ENCODE results near the gene MYBPH. TPM values are rescaled to one million over a fixed set of nuclear protein-coding genes. Genes with fewer than 3 reads are reported as not detected.

Gene MYBPH
- polyA plus RNA-seq, 4 donors = 0.17 to 0.47 (median 0.29) TPM

DNA sequence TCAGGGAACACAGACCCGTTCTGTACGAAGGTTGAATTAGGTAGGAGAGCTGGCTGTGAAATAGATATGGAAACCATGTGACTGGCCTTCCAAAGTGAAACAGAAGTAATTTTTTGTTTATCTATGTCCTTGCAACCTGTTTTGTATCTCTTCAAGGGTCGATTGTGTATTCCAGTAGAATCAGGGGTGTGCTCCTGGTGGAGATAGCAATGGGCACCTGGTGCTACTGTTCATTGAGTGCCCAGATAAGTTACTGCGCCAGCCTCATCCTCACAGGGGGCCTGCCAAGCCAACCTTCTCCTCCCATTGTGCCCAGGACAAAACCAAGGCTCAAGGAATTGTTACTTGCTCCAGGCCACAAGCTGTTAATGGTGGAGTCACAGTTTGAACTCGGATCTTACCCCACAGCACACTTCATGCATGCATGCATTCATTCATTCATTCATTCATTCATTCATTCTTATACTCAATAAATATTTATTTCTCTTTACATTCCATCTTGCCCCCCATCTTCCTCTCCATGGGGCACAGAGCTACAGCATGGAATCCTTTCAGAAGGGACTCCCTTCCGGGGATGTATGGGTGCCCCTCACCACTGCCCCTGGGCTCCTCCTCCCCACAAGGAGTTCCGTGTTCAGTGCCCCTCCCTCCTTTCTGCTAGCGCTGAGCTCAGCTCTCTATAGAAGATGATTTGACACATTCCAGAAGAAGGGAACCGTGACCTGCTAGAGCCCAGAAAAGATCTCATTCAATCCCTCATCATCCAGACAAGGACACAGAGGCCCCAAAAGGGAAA lies 24.1 kb downstream of the MYBPH start:
- DNase-seq (ENCODE audit: low read depth in 4 of 4, low spot score in 2 of 4) = no peak

- DNase-seq (ENCODE audit: low read depth in 4 of 4, low spot score in 2 of 4) = no peak
These were observed 24.9 kb downstream of the MYBPH start for GRCh38 chr1:203150511-203151297.

DNA sequence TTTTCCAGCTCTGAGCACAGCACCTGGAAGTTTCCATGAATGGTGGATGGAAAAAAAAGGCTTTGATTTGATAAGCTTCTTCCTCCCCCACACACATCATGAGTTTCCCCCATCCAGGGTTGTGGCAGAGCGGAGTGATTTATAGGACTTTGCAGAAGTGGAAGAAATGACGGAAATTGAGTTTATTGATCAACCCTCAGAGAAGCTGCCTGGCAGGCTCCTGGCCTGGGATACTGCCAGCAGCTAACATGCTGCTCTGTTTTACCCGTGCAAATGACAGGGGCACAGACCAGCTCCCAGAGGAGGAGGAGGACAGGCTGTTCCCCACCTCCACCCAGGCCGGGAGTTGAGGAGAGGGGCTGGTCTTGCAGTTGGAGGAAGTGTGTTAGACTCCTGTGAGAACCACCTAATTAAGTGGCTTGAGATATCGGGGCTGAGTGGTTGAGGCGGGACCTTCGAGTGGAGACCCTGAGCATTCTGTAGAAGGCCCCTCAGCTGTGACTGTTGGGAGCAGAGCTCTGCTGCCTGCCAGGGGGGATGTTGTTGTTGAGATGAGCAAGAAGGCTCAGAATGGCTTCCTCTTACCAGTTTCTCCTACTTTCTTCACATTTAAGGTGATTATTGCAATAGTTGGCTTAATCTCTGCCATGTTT lies 26.3 kb downstream of the MYBPH start:
- DNase-seq (ENCODE audit: low read depth in 4 of 4, low spot score in 2 of 4) = no peak

- no peak for DNase-seq (ENCODE audit: low read depth in 4 of 4, low spot score in 2 of 4)
These were observed 27.0 kb downstream of the MYBPH start for GRCh38 chr1:203148579-203148978.

- DNase-seq (ENCODE audit: low read depth in 4 of 4, low spot score in 2 of 4) = no peak
These were observed 27.5 kb downstream of the MYBPH start for GRCh38 chr1:203148127-203148526.

GRCh38 chr1:203147376-203147775 lies 28.2 kb downstream of the MYBPH start:
- no peak for DNase-seq (ENCODE audit: low read depth in 4 of 4, low spot score in 2 of 4)

GRCh38 chr1:203146537-203146936 lies 29.1 kb downstream of the MYBPH start:
- DNase-seq (ENCODE audit: low read depth in 4 of 4, low spot score in 2 of 4) = no peak

DNA sequence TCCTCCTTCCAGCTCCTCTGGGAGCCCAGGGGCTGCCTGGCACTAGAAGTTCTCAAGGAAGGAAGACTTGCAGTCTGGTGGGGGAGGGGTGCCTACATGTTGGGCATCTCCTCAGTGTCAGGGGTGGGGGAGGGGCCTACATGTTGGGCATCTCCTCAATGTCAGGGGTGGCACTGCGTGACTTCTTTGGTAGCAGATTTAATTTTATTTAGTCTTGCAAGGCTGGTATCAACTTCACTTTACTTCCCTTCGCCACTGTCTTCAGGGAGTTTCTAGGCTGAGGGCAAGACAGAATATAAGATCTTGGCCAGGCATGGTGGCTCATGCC lies 29.6 kb downstream of the MYBPH start:
- DNase-seq (ENCODE audit: low read depth in 4 of 4, low spot score in 2 of 4) = no peak

DNA sequence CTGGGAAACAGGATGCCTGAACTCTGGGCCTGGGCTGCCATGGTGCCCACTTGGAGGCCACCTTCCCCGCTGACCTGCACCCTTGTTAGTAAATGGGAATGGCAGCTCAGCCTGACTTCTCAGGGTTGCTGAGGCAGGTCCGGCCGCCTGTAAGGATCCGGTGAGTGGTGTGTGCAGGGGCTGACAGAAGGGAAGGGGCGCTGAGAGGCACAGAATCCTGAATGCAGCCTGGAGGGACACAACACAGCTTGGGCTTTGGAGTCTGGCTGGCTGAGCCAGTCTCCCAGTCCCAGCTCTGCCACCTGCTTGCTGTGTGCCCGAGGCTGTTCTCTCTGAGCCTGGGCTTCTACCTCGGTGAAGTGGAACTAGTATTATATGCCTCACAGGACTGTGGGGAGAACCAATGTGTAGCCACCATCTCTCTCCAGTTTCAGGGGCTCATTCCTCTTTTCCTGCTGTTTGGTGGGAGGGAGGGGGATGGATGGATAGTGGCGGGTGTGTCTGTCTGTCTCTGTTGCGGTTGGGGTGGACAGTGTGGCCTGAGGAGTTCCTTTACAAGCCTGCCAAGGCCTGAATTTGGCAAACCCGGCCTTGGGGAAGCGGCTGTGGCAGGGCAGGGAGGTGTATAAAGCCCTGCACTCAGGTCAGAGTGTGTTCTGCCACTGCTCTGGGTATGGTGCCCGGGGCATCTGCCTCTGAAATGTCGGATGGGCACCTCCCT lies 30.1 kb downstream of the MYBPH start:
- no peak for DNase-seq (ENCODE audit: low read depth in 4 of 4, low spot score in 2 of 4)

GRCh38 chr1:203144661-203145060 lies 31.0 kb downstream of the MYBPH start:
- DNase-seq (ENCODE audit: low read depth in 4 of 4, low spot score in 2 of 4) = no peak

DNA sequence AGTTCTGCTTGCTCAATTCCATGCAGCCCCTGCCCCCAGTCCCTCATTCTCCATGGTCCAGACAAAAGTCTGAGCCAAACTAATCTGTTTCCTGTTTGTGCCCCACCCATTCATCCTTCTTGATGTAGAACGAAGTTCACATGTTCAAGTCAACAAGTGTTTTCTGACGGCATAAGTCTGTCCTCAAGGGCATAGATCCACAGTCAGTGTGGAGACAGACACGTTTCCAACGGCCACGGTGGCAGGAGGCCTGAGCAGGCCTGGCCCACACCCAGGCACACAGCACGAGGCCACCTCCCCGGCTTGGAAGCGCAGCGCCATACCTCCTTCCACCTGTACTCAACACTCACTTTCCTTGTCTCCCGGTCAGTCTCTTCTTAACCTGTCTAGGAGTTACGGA lies 32.0 kb downstream of the MYBPH start:
- no peak for DNase-seq (ENCODE audit: low read depth in 4 of 4, low spot score in 2 of 4)

DNA sequence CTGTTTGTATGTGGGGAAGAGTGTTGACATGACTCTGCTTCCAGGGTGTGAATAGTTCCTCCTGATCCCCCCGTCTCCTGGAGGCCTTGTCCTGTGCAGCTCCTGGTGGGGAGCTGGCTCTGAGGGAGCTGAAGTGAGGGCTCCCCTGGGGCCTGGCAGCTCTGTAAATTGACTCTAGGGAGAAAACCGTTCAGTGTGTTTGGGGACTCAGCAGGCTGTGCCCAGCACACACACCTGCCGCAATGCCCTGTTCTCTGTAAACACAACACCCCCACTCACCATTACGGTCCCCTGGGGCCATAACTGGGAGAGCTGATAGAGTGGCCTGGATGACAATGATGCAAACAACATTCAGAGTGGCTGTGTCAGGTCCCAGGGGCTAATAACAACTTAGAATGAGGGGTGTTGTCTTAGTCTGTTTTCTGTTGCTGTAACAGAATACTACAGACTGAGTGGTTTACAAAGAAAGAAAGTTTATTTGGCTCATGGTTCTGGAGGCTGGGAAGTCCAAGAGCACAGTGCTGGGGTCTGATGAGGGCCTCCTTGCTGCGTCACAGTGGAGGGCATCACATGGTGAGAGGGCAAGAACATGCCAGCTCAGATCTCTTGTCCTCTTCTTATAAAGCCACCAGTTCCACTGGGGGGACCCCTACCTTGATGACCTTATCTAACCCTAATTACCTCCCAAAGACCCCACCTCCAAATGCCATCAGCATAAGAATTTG lies 32.8 kb downstream of the MYBPH start:
- no peak for DNase-seq (ENCODE audit: low read depth in 4 of 4, low spot score in 2 of 4)

DNA sequence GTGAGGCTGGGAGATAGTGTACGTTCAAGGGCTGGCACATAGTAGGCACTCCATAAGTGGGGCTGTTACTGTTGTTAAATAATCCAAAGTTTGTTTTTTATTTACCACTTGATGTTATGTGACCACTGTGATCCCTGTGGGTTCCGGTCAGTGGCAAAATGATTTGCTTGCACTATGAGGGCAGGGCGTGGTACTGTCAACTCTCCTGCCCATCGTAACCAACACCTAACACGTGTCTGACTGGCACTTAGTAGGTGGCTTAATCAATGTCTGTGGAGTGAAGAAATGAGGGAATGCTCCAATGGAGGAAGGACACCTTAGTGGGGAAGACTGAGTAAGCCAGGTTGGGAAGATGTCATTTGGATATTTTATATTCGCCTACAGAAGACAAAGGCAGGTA lies 33.5 kb downstream of the MYBPH start:
- DNase-seq (ENCODE audit: low read depth in 4 of 4, low spot score in 2 of 4) = no peak

DNA sequence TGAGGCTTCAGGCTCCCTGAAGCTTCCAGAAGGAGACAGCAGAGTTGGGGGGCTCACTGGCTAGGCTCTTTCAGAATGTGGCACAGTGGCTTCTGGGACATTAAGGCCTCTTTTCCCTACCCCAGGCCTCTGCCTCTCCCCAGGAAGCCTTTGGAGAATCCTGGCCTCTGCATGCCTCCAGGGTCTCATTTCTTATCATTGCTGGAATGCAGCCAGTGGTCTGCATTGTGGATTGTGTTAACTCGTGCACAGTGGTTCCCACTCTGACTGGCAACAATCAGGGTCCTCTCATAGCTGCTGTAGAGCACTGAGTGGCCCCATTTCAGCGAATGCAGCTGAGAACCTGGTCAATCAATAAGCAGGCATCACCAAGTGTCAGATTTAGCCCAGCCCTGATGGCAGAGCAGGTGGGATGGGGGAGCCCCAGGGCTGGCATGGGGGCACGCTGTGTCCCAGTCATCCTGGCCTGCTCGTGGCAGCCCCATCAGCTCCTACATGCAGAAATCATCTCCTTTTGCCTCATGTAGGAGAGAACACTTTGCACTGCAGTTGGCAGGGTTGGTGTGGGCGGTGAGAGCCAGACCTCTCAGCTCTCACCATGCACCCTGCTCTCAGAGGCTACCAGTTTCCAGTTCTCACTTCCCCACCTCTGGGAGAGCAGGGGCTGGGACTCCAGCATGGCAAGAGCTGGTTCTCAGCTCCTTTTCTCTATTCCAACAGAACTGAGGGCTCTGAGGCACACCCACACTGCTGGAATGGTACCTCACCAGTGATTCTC lies 34.7 kb downstream of the MYBPH start:
- DNase-seq (ENCODE audit: low read depth in 4 of 4, low spot score in 2 of 4) = no peak

- no peak for DNase-seq (ENCODE audit: low read depth in 4 of 4, low spot score in 2 of 4)
These were observed 35.6 kb downstream of the MYBPH start for GRCh38 chr1:203139976-203140475.

- no peak for DNase-seq (ENCODE audit: low read depth in 4 of 4, low spot score in 2 of 4)
These were observed 37.6 kb downstream of the MYBPH start for GRCh38 chr1:203138066-203138465.

GRCh38 chr1:203137324-203137723 lies 38.3 kb downstream of the MYBPH start:
- DNase-seq (ENCODE audit: low read depth in 4 of 4, low spot score in 2 of 4) = no peak

GRCh38 chr1:203136409-203137042 lies 39.1 kb downstream of the MYBPH start:
- no peak for DNase-seq (ENCODE audit: low read depth in 4 of 4, low spot score in 2 of 4)

Measured in left renal cortex interstitium (tissue), 4 donors.